ENCODE data around the gene ABHD3.
"Not testable (repeated sequence)": the region's sequence is repeated elsewhere in the genome, so short reads cannot be mapped to it uniquely, and the experiment has no call there.

Gene ABHD3

GRCh38 chr18:21704603-21705364 lies at the start of gene ABHD3:
TSS of gene ABHD3 (minus strand) at chr18:21704774. CDS start at chr18:21704665, 109 bp downstream.
- peak; percentile 87 for DNase-seq

GRCh38 chr18:21747764-21748693 lies 43.5 kb upstream of the ABHD3 start:
- DNase-seq, result no peak

DNA sequence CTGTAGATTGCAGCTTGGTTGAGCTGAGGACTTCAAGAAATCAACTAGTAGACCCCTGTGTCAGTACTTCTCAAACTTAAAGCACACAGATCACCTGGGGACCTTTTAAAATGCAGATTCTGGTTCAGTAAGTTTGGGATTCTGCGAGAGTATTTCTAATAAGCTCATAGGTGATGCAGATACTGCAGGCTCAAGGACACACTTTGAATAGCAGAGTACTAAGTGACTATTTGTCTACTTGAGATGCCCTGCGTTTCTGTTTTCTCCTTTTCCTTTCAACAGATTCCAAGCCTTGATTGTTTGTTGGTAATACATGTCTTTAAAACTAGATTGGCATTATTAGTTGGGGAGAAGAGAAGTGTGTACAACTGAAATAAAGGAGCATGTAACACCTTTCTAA lies 42.7 kb upstream of the ABHD3 start:
- no peak for DNase-seq

- DNase-seq, result no peak
These were observed 40.7 kb upstream of the ABHD3 start for GRCh38 chr18:21745231-21745630.

DNA sequence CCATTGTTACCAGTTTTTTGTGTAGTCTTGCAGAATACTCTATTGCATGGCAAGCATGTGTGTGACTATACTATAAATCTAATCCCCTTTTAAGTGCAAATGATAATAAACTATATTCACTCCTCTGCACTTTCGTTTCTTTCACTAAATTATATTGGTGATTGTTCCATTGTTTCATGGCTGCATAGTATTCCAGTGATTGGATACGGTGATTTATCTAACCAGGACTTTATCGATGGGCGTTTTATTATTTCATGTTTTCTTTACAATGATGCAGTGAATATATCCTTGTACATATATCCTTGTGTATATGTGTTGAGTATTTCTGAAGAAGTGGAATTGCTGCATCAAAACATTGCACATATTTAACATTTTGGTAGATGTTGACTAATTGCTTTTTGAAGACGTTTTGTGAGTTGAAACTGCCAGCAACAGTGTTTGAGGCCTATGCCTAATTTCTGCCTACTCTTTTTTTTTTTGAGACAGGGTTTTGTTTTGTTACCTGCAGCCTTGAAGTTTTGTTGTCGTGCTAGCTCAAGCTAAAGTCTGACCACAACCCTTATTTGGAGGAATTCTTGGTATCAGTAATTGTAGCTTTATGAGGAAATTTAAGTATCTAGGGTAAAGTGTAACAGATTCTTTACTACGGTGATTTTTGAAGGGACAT lies 38.7 kb upstream of the ABHD3 start:
- DNase-seq, result no peak

DNA sequence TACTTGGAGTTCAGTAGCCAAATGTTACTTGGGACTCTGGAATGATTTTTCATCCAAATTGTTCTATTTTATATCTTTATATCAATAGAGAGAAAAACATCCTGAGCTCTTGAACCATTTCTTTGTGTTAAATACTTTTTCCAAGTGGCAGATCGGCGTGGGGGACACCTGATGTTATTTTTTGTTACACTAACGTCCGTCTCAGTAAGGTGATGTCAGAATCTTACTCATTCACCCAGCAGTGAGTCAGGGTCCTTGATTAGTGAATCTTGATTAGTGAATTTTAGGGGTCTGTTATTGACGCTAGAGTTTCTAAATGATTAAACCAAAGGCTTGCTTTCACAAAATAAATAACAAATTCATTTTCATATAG lies 37.7 kb upstream of the ABHD3 start:
- DNase-seq, result no peak

DNA sequence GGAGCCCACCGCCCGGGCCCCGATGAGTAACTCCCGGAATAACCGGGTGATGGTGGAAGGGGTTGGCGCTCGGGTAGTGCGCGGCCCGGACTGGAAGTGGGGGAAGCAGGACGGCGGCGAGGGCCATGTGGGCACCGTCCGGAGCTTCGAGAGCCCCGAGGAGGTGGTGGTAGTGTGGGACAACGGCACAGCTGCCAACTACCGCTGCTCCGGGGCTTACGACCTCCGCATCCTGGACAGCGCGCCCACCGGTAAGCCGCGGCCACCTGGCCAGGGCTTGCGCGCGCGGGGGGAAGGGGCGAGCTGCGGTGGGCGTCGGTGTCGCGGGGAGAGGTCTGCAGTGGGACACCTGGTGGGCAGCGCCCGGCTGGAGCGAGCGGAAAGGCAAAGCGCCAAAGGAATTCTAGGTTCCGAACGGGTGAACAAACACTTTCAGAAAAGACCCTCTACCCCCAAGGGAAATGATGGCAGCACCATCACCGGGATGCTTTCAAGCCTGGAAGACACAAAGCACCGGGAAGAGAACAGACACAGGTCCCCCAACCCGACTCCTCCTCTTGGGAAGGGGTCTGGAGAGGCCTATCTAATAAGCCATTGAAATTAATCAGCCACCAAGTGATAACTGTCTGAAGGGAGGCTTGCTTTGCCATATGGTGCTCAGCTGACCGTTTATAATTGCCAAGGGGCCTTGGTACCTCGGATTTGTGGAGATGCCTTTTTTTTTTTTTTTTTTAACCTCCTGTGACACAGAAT lies 37.2 kb upstream of the ABHD3 start:
- DNase-seq, result no peak

GRCh38 chr18:21741312-21741561 lies 36.7 kb upstream of the ABHD3 start:
- no peak for DNase-seq

DNA sequence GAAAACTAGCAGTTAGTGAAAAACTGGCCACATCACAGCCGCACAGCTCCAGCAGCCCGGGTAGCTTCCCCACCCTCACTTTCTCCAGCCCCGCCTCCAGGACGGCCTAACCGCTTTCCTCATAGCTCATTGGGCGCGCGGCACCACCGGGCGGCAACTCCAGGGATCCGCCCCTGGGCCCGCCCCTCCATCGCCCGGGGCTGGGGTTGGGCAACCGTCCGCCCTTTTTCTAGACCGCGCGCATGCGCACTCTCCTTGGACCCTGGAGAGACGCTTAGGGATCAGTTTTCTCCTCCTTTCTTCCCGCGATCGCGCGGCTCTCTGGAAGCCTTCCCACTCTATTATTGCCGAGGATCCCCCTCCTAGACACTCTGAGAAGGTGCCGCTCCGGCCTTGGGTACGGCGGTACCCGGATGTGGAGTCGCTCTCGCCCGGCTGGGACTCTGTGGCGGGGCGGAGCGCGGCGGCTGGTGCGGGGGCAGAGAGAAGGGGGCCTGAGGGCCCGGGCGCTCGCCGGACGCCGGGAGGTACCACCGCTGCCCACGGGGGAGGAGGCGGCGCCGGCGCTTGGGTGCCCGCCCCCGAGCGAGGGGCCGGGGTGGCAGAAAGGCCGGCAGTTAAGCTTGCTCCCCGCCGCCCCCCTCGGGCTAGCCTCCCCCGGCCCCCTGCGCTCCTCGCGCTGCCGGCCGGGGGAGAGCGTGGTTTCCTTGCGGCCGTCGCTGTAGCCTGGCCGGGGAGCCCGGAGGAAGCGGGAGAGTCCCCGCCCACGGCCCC lies 36.2 kb upstream of the ABHD3 start, which contains the start of gene MIB1:
Gene MIB1 (plus strand): TSS at position 255 of the 774 bp plus-strand sequence. CDS start 792 bp downstream, outside the sequence.
- peak; percentile 92 for DNase-seq

- no peak for DNase-seq
These were observed 35.3 kb upstream of the ABHD3 start for GRCh38 chr18:21739604-21740537.

DNA sequence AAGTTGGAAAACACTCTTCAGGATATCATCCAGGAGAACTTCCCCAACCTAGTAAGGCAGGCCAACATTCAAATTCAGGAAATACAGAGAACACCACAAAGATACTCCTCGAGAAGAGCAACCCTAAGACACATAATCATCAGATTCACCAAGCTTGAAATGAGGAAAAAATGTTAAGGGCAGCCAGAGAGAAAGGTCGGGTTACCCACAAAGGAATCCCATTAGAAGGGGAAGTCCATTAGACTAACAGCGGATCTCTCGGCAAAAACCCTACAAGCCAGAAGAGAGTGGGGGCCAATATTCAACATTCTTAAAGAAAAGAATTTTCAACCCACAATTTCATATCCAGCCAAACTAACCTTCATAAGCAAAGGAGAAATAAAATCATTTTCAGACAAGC lies 32.4 kb upstream of the ABHD3 start:
- DNase-seq, result not testable (repeated sequence)

DNA sequence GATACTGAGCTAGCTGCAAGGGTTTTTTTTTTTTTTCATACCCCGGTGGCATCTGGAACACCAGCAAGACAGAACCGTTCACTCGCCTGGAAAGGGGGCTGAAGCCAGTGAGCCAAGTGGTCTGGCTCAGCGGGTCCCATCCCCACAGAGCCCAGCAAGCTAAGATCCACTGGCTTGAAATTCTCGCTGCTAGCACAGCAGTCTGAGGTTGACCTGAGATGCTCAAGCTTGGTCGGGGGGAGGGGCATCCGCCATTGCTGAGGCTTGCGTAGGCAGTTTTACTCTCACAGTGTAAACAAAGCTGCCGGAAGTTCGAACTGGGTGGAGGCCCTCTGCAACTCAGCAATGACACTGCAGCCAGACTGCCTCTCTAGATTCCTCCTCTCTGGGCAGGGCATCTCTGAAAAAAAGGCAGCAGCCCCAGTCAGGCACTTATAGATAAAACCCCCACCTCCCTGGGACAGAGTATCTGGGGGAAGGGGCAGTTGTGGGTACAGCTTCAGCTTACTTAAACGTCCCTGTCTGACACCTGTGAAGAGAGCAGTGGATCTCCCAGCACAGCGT lies 31.0 kb upstream of the ABHD3 start:
- no peak for DNase-seq

DNA sequence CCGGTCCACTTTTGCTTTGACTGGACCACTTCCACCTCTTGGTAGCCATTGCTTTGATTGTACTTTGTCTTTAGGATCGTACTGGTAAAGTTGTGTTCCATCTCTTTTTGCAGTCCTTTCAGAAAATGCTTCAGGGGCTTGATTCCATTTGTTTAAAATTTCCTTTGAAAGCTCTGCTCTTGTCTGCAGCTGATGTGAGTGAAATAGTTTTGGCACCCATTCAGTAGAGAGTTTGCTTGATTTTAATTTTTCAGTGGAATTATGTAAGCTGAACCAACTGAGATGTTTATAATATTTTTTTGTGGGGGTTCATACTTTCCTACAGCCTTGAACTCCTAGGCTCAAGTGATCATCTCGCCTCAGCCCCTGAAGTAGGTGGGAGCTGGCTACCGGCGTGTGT lies 28.4 kb upstream of the ABHD3 start:
- DNase-seq, result no peak

DNA sequence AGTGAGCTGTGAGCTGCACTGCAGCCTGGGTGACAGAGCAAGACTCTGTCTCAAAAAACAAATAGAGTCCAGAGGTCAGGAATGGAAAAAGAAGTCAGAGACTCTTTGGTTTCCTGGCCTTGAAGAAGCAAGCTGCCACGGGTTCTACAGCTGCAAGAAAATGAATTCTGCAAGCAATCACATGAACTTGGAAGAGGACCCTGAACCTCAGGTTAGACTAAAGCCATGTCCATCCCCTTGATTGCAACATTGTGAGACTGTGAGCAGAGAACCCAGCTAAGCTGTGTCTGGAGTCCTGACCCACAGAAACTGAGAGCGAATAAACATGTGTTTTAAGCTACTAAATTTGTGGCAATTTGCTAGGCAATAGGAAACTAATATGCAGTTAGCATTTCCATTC lies 23.1 kb upstream of the ABHD3 start:
- no peak for DNase-seq

DNA sequence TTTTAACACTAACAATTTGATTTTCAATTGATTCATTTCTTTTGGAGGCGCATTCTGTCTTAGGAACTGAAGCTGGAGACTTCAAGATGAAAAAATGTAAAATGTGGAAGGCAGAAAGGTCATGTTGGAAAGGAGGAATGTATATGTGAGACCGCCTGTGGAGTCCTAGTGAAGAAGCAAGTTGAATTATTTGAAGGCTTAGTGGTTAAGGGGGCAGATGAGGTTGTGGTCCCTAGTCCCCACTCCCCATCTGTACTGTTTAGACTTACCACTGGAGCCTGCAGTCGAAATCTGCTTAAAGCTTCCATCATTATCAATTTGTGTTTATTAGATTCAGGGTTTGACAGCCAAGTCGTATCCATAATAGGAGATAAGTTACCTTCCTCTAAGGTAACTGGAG lies 20.6 kb upstream of the ABHD3 start:
- DNase-seq, result no peak

GRCh38 chr18:21722687-21723086 lies 18.1 kb upstream of the ABHD3 start:
- no peak for DNase-seq

- no peak for DNase-seq
These were observed 9.9 kb upstream of the ABHD3 start for GRCh38 chr18:21714474-21714873.

GRCh38 chr18:21707130-21707529 lies 2.6 kb upstream of the ABHD3 start:
- DNase-seq, result not testable (repeated sequence)

GRCh38 chr18:21706386-21706865 lies 1.9 kb upstream of the ABHD3 start:
- no peak for DNase-seq

GRCh38 chr18:21703241-21703820 lies 1.2 kb downstream of the ABHD3 start:
- DNase-seq, result no peak
